HG03045 (cell line): ENCODE measurements around the gene E2F4.

Experiments used
- ATAC-seq: cut with Tn5 transposase; IDR thresholded peaks from one replicate; pipeline ENCODE4 v1.9.1; 2021; ENCODE audit warnings: mild to moderate bottlenecking, moderate library complexity; ENCODE audit not compliant: unreplicated experiment

The E2F4 gene

DNA sequence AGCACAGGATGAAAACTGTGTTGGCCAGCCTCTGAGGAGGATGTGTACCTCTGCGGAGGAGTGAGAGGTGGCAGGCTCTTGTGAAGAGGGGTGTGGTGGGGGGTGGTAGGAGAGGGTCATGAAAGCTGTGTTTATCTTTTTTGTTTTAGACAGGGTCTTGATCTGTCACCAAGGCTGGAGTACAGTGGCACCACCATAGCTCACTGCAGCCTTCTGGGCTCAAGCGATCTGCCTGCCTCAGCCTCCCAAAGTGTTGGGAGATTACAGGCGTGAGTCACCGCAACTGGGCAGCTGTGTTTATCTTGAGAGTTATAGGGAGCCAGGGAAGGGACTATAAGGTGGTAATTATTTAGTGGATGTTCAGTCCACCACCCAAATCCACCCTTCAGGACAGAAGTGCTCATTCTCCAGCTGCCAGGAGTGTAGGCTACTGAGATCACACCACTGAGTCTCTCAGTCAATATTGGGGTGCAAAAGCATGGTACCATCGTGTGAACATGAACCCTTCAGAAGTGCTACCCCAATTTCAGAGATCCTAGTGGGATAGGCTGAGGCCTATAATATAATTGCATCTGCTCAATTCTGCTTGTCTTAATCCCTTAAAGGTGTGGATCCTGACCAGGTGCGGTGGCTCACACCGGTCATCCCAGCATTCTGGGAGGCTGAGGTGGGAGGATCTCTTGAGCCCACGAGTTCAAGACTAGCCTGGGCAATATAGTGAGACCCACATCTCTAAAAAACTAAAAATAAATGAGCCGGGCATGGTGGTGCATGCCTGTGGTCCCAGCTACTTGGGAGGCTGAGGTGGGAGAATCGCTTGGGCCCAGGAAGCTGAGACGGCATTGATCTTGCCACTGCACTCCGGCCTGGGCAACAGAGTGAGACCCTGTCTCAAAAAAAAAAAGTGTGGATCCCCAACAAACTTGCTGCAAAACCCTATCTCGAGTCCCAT is 1.2 kb upstream of the E2F4 start:
- no peak for ATAC-seq

DNA sequence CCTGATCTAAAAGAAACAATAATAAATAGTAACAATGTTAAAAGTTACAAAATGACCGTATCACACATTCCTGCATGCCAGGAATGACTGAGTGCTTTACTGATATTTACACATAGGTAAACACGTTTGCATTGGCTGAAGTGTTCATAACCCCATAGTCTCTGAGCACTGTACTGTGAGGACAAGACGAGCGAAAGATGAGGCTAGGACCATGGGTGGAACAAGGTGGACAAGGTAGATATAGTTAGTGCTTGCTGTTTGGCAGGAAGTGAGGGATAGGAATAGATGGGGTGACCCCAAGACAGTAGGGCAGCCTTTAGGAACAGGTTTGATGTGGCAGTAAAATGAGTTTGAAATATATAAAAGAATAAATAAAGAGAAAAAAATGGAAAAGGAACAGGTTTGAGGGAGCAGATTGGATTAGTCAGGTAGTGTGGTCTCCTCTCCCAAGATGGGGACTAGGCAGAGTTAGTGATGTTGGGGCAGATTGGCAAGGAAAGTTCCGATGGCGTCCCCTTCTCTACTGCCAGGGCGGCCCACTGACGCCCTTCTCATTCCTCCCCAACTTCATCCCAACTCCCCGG is 452 bp upstream of the E2F4 start:
- no peak for ATAC-seq

DNA sequence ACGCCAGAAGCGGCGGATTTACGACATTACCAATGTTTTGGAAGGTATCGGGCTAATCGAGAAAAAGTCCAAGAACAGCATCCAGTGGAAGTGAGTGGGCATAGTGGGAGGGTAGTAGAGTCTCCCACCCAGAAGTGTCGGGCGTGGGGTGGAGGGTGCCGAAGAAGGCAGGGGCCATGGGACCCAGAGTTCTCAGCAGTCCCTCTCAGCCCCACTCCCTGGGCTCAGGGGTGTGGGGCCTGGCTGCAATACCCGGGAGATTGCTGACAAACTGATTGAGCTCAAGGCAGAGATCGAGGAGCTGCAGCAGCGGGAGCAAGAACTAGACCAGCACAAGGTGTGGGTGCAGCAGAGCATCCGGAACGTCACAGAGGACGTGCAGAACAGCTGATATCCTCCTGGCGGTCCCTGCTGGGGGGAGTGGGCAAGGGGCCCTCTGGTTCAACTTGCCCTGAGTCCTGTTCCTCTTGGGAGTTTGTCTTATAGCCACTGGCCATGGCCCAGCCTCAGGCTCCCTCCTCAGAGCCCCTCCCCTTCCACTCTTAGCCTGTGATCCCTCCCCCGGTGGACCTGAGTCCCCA is 916 bp downstream of the E2F4 start:
- no peak for ATAC-seq

DNA sequence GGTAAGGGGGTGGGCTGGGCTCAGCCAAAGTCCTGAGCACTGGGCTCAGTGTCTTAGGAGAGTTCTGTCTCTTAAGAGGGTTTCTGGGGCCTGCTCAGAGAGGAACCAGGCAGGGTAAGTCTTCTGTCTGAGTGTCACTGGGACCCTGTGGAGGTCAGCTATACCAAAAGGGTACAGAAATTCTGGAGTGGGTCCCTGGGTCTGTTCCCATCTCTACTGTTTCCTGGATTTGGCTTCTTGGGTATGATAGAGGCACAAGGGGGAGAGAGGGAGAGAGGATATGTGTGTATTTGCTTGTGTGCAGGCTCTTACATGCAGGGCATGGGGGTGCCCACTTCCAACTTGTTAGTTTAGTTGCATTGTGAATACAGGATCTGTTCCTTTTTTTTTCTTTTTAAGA is 1.6 kb downstream of the E2F4 start:
- ATAC-seq = no peak

DNA sequence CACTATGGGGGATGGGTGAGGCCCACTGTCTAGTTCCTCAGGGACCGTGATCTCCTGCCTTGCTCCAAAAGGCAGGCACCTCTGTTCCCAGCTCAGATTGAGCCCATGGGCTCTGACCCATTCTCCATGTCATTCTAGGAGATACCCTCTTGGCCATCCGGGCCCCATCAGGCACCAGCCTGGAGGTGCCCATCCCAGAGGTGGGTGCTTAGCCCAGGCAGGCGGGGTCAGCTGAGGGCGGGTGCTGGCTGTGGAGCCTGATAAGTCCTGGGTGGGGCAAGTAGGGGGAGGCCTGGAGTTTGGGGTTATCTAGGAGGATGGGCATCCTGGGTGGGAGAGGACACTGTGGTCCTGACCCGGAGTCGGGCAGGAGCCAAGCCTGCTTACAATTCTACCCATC is 2.3 kb downstream of the E2F4 start:
- ATAC-seq = no peak

DNA sequence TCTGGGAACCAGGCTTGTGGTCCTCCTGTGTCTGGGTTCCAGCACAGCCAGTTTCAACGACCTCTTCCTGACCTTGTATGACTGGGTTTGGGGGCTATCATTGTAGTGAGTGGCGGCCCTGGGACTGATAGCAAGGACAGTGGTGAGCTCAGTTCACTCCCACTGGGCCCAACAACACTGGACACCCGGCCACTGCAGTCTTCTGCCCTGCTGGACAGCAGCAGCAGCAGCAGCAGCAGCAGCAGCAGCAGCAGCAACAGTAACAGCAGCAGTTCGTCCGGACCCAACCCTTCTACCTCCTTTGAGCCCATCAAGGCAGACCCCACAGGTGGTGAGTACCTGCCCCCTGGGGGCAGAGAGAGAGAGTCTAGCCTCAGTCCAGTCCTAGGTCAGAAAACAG is 3.7 kb downstream of the E2F4 start:
- ATAC-seq = no peak

DNA sequence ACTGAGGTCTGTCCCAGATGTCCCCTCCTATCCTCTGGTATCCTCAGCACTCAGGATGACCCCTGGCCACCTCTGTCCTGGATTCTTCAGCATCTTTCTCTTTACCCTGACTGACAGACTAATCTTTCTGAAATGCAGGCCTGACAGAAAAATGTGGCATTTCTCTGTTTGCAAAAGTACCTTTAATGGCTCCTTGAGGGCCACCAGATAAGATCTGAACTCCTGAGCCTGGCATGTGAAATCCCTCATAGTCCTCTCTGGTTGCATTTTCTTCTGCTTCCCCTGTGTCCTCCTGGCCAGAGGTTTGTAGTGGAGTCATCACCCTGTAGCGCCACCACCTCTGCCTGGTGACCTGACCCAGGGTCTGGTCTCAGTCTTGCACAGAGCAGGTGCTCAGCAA is 4.9 kb downstream of the E2F4 start:
- no peak for ATAC-seq

DNA sequence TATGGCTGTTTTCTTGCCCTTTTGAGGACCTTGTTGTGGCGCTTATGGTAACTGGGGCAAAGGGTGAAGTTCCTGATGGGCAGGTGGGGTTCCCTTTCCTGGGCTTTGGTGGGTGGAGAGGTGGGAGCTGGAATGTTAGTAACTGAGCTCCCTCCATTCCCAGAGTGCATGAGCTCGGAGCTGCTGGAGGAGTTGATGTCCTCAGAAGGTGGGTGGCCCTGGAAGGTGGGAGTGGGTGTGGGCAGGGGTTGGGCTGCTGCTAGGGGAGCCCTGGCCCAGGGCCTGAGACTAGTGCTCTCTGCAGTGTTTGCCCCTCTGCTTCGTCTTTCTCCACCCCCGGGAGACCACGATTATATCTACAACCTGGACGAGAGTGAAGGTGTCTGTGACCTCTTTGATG is 5.7 kb downstream of the E2F4 start:
- no peak for ATAC-seq

DNA sequence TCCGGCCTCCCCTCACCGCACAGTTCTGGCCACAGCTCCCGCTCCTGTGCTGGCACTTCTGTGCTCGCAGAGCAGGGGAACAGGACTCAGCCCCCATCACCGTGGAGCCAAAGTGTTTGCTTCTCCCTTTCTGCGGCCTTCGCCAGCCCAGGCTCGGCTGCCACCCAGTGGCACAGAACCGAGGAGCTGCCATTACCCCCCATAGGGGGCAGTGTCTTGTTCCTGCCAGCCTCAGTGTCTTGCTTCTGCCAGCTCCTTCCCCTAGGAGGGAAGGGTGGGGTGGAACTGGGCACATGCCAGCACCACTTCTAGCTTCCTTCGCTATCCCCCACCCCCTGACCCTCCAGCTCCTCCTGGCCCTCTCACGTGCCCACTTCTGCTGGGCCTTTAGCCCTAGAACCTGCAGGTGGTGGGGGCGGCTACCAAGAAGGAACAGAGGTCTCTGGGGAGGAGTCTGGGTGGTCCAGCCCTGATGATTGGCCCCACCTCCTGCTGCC is 6.3 kb downstream of the E2F4 start:
- ATAC-seq = no peak

DNA sequence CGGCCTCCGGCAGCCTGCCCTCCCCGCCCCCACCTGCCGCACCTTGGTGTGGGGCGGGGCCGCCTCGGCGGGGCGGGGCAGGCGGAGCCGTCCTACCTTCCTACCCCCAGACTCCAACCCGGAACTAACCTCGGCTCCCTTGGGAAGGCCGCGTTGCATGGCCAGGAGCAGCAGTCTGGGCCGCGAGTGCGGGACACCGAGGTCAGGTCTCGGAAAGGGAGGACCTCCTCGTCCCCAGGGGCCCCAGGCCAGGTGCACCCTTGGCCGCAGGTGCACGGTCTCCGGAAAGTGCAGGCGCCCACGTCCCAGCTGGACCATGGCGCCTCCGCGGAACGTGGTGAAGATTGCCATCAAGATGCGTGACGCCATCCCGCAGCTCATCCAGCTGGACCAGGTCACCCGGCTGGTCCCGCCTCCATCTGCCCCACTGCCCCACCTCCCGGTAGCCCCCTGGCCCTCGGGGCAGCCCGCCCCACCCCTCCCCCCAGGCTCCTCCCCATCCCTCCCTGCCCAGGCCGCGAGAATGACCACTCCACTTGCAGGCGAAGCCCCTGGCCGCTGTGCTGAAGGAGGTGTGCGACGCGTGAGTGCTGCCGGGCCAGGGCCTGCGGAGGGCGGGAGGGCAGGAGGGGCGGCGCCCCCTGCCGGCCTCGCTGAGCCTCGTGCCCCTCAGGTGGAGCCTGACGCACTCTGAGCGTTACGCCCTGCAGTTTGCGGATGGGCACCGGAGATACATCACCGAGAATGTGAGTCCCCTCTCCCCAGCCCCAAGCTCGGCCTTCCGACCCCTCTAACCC is 7.3 kb downstream of the E2F4 start, which contains the start of gene ELMO3:
Gene ELMO3 (plus strand): TSS at position 121 of the 797 bp plus-strand sequence. CDS start 196 bp downstream, at position 317.
- no peak for ATAC-seq

DNA sequence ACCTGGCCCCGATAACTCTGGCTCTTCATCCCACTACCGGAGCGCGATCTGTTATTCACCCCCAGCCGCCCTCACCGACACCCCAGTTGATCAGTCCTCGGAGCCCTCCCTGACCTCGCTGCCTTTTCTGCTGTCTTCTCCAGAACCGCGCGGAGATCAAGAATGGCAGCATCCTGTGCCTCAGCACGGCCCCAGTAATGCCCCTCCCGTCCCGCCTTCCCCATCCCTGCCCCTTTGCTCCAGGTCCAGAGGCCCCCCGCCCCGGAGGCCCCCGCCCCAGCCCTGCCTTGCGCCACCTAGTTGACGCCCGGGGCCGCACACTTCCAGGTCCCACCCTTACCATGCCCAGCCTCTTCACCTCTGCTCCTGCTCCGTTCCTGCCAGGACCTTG is 7.8 kb downstream of the E2F4 start:
- ATAC-seq = no peak

DNA sequence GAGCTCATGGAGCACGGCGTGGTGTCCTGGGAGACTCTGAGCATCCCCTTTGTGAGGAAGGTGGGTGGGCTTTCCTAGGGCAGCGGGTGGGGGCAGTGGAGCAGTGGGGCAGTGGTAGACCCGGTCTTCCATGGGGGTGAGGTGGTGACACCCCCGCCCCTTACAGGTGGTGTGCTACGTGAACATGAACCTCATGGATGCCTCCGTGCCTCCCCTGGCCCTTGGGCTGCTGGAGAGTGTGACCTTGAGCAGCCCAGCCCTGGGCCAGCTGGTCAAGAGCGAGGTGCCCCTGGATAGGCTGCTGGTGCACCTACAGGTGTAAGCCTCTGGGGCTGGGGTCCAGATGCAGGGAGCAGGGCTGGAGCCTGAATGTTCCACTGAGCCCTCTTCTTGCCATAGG is 8.5 kb downstream of the E2F4 start:
- ATAC-seq = no peak

DNA sequence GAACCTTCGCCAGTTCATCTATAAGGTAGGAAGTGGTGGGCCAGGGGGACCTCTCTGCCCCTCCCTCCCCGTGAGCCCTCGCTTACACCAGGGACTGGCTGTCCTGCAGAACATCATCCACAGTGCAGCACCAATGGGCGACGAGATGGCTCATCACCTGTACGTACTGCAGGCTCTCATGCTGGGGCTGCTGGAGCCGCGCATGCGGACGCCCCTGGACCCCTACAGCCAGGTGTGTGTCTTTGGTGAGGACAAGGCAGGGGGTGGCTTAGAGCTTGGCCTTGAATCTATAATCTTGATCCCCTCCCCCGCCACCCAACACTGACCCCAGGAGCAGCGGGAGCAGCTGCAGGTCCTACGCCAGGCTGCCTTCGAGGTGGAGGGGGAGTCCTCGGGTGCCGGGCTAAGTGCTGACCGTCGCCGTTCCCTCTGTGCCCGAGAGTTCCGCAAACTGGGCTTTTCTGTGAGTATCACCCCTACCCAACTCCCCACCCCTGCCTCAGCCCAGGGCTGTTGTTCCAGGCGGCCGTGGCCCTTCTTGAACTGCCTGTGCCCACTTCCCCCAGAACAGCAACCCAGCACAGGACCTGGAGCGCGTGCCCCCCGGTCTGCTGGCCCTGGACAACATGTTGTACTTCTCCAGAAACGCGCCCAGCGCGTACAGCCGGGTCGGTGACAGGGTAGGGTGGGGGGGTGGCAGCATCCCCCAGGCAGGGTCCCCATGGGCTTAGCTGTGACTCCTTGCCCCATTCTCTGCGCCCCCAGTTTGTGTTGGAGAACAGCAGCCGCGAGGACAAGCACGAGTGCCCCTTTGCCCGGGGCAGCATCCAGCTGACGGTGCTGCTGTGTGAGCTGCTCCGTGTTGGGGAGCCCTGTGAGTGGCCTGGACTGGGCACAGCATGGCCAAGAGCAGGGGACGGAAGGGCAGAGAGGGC is 9.7 kb downstream of the E2F4 start:
- ATAC-seq = no peak

DNA sequence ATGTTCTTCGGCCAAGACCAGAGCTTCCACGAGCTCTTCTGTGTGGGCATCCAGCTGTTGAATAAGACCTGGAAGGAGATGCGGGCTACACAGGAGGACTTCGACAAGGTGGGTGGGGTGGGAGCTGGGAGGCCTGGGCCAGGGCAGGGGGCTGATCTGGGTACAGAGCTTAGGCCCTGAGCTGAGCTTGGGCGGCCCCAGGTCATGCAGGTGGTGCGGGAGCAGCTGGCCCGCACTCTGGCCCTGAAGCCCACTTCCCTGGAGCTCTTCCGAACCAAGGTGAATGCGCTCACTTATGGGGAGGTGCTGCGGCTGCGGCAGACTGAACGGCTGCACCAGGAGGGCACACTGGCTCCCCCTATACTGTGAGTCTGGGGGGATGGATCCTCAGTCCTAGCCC is 10.5 kb downstream of the E2F4 start:
- no peak for ATAC-seq

DNA sequence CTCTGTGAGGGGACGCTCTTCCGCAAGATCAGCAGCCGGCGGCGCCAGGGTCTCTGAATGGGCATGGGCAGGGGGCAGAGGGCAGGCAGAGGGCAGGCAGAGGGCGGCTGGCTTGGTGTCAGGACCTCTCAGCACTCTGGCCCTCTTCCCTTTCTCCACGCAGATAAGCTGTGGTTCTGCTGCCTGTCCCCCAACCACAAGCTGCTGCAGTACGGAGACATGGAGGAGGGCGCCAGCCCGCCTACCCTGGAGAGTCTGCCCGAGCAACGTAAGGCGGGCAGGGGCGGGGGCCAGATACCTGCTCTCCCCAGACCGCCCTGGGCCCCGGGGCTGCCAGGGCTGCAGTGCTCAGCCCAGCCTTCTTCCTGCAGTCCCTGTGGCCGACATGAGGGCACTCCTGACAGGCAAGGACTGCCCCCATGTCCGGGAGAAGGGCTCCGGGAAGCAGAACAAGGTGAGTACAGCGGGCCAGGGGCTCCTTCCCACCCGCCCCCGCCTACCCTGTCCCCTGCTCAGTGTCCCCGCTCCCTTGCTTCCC is 11.1 kb downstream of the E2F4 start:
- no peak for ATAC-seq

DNA sequence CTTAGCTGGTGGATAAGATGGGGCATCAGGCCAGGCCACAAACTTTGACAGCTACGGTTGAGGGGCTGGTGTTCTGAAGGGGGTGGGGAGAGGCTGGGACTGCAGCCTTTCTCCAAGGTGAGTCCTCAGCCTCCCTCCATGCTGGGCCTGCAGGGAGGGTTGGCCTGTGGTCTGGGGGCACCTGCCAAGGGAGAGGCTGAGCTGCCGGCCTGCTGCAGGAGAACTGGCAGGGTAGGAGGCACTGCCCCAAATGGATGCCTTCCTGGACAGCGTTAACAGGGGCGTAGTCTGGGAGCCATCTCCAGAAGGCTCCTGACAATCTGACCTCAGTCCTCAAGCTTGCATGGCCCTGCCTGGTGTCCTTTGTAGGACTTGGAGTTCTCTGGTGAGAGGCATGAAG is 12.1 kb downstream of the E2F4 start:
- ATAC-seq = no peak

DNA sequence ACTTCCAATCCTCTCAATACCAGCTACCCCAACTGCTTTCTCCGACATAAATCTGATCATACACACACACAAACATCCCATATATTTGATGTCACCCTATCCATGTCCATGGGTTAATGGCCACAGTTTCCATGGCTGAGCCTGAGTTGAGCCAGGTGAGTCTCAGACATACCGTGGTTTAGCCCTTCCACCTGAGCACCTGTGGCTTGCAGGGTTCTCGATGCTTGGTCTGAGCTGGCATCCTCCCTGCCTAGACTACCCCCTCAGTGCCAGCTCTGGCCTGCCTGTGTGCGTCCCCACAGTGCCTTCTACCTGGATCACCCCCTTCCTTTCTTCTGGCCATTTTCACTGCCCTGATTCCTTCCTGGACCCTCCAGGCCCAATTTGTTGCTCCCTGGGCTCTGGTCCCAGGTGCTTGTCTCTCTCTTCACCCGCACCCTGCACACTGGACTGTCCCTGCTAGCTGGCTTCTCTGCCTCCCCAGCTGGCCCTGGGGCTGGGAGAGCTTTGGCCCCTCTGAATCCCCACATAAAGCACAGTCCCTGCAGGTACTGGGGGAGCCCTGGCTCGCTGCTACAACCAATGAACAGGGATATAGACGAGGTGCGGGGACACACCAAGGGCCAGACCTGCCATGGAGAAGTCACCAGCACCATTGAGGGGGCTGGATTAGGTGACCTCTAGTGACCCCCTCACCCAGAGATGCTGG is 14.3 kb downstream of the E2F4 start:
- ATAC-seq = no peak

DNA sequence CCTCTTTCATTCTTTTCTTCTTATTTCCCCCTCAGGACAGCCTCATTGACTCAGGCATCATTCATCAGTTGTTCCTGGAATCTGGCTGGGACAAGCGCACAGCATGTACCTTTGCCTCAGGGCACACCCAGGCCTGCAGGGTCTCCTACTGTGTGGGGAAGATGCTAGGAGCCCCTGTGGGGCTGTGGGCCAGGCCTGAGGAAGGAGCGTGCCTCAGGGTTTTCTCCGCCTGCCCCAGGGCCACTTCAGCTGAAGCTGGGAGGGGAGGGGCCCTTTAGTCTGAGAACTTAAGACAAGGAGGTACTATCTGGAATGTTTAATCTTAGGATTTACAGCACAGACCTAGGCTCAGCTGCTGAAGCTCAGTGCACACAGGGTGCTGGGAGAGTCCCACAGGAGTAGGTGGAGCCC is 14.9 kb downstream of the E2F4 start:
- no peak for ATAC-seq
